ENCODE data around the gene CSTPP1.

DNA sequence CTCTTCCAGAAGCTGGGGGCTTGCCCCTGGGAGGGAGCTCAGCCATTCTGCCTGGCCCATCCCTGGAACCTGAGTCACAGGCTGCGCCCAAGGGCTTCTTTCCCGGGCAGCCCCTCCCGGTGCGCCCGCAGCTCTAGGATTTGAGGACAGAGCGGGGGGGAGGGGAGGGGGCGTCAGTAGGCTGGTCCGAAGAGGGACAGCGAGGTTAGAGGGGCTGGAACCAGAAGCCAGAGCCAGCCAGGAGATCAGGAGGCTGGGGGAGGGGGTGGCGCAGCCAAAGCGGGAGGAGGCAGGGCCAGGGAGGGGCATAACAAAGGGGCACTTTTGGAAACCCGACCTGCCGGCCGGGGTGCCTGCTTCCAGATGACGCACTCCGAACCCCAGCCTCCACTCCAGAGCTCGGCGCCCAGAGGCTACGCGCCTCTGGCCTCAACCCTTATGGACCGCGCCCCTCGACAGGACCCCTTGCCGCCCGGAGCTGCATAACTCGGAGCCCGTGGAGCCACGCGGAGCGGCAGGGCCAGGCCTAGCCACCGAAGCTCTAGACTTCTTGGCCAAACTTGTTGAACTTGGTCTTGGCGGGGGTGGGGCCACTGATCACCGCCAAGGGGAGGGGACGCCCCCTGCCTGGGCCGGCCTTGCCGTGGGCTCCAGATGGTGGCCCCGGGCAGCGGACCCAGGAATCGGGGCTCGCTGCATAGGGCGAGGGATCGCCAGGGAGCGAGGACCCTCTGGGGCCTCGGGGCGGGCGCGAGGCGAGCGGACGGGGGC is 248.9 kb downstream of the CSTPP1 start:
- TF ChIP-seq, protein P1, sequence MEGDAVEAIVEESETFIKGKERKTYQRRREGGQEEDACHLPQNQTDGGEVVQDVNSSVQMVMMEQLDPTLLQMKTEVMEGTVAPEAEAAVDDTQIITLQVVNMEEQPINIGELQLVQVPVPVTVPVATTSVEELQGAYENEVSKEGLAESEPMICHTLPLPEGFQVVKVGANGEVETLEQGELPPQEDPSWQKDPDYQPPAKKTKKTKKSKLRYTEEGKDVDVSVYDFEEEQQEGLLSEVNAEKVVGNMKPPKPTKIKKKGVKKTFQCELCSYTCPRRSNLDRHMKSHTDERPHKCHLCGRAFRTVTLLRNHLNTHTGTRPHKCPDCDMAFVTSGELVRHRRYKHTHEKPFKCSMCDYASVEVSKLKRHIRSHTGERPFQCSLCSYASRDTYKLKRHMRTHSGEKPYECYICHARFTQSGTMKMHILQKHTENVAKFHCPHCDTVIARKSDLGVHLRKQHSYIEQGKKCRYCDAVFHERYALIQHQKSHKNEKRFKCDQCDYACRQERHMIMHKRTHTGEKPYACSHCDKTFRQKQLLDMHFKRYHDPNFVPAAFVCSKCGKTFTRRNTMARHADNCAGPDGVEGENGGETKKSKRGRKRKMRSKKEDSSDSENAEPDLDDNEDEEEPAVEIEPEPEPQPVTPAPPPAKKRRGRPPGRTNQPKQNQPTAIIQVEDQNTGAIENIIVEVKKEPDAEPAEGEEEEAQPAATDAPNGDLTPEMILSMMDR (conservative IDR thresholded peaks at IDR 0.05), result no peak
- no peak for TF ChIP-seq EZH2 (IDR thresholded peaks at IDR 0.05; ENCODE audit: low read depth)
